GM12891 (cell line): ENCODE measurements around the gene MAD2L2.

Experiments used
- PAX5 ChIP-seq: IDR thresholded peaks from 2 replicates; pipeline ENCODE4 v1.6.1; 2011; ENCODE audit warnings: low read length, moderate library complexity, mild to moderate bottlenecking; ENCODE audit not compliant: insufficient read depth, severe bottlenecking
- POLR2A ChIP-seq: IDR thresholded peaks from 2 replicates; pipeline ENCODE4 v1.6.1; 2011; ENCODE audit warnings: low read depth, low read length, control low read depth
- POLR2AphosphoS5 ChIP-seq: IDR thresholded peaks from 2 replicates; pipeline ENCODE4 v1.6.1; 2011; ENCODE audit warnings: low read depth, low read length, control low read depth
- POU2F2 ChIP-seq: IDR thresholded peaks from 2 replicates; pipeline ENCODE4 v1.6.1; 2011; ENCODE audit warnings: low read depth, mild to moderate bottlenecking, control low read depth, low read length, moderate library complexity
- SPI1 ChIP-seq: IDR thresholded peaks from 2 replicates; pipeline ENCODE4 v1.6.1; 2011; ENCODE audit warnings: low read depth, low read length, control low read depth
- TAF1 ChIP-seq: IDR thresholded peaks from 2 replicates; pipeline ENCODE4 v1.6.1; 2011; ENCODE audit warnings: low read depth, low read length, control low read depth

DNA sequence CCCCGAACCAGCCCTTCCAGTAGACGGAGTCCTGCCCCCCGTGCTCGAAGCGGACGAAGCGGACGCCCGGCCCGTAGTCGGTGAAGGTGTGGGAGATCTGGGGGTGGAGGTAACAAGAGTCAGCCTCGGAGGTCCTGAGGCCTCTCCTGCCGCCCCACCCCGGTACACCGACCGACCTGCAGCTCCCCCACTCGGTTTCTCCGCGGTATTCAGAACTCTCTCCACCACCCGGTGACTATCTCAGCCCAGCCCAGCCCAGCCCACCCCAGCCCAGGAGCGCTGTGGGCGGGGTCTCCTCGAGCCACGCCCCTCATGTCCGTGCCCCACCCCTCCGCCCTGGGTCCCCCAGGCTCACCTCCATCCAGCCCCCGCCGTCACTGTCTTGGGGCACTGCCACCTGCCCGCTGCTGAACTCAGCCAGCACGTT lies 32.2 kb downstream of the MAD2L2 start:
- no peak for TF ChIP-seq POLR2A
- no peak for TF ChIP-seq POLR2AphosphoS5
- no peak for TF ChIP-seq SPI1
- no peak for TF ChIP-seq TAF1
- no peak for TF ChIP-seq PAX5
- TF ChIP-seq POU2F2: no peak
